GM20000 (cell line): Measurements from ENCODE around the gene NDE1.

ENCODE experiments used
- DNase-seq: peaks from one replicate; pipeline ENCODE4 v3.0.0; 2012; ENCODE audit warnings: low spot score
- TF ChIP-seq, protein P1 (sequence below): IDR thresholded peaks from 2 replicates; pipeline ENCODE4 v1.5.1; 2012; ENCODE audit warnings: mild to moderate bottlenecking, control low read depth; ENCODE audit errors: extremely low read depth, missing control alignments

The NDE1 gene

GRCh38 chr16:15707332-15707731 is 57.3 kb downstream of the NDE1 start:
- DNase-seq, result no peak
- TF ChIP-seq, protein P1, sequence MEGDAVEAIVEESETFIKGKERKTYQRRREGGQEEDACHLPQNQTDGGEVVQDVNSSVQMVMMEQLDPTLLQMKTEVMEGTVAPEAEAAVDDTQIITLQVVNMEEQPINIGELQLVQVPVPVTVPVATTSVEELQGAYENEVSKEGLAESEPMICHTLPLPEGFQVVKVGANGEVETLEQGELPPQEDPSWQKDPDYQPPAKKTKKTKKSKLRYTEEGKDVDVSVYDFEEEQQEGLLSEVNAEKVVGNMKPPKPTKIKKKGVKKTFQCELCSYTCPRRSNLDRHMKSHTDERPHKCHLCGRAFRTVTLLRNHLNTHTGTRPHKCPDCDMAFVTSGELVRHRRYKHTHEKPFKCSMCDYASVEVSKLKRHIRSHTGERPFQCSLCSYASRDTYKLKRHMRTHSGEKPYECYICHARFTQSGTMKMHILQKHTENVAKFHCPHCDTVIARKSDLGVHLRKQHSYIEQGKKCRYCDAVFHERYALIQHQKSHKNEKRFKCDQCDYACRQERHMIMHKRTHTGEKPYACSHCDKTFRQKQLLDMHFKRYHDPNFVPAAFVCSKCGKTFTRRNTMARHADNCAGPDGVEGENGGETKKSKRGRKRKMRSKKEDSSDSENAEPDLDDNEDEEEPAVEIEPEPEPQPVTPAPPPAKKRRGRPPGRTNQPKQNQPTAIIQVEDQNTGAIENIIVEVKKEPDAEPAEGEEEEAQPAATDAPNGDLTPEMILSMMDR, result no peak

DNA sequence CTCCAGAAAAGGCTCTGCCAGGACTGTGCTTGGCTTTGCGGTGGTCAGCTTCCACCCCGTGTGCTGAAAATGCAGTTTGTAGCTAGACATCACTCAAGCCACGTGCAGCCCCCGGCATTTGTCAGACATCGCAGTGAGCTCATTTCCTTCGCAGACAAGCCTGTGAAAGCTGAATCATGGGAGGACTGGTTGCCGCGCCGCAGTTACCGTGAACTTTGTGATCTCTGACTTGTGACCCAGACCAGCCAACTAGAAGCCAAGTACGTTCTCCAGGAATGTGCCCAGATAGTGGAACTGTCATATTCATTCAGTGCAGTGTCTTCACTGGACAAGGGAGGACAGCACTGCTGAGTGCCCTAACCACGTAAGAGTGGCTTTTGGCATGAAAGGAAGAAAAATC is 58.1 kb downstream of the NDE1 start:
- DNase-seq, result no peak
- TF ChIP-seq, protein P1, result no peak

- no peak for DNase-seq
- TF ChIP-seq, protein P1, result no peak
These were observed 59.0 kb downstream of the NDE1 start for GRCh38 chr16:15708997-15709396.

DNA sequence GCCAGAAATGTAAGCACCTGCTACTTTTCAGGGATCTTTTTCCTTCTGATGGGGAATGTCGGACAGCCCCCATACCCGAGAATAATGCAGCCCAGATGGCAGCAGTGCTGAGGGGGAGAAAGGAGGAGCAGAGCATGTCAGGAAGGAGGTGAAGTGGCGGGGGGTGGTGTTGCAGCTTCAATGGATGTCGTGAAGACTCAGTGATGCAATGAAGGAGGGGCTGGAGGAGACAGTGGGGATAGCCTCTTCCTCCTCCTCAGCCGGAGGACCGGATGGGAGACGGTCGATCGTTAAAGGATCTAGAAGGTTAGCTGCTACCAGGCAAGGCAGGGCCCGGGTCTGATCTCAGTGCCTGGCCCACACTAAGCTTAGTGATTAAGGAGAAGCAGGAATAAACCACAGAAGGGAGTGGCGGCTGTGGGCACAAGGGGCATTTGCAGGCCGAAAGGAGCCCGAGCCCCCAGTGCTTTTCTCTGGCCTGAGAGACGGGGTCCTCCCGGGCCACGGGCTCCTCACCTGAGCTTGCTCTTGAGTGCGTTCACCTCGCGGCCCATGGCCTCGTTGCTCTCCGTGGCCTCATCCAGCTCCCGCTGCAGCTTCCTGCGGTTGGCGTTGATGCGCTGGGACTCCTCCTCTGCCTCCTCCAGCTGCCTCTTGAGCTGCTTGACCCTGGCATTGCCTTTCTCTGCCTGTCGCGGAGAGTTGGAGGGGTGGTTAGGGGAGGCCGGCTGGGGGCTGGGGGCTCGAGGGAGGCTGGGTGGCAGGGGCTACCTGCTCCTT is 64.5 kb downstream of the NDE1 start:
- TF ChIP-seq, protein P1, result no peak
- no peak for DNase-seq

DNA sequence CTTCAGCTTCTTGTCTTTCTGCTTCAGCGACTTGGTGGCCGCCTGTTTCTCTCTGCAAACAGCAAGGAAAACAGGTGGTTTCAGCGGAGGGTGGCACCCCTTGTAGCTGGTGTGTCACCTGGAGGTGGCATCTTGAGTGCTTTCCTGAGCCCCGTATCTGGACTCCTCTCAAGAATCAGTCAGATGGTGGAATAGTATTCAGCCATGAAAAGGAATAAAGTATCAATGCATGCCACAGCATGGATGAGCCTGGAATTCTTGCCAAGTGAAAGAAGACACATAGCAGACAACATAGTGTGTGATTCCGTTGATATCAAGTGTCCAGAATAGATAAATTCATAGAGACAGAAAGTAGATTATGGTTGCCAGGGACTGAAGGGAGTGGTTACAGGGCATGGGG is 65.2 kb downstream of the NDE1 start:
- TF ChIP-seq, protein P1, result no peak

DNA sequence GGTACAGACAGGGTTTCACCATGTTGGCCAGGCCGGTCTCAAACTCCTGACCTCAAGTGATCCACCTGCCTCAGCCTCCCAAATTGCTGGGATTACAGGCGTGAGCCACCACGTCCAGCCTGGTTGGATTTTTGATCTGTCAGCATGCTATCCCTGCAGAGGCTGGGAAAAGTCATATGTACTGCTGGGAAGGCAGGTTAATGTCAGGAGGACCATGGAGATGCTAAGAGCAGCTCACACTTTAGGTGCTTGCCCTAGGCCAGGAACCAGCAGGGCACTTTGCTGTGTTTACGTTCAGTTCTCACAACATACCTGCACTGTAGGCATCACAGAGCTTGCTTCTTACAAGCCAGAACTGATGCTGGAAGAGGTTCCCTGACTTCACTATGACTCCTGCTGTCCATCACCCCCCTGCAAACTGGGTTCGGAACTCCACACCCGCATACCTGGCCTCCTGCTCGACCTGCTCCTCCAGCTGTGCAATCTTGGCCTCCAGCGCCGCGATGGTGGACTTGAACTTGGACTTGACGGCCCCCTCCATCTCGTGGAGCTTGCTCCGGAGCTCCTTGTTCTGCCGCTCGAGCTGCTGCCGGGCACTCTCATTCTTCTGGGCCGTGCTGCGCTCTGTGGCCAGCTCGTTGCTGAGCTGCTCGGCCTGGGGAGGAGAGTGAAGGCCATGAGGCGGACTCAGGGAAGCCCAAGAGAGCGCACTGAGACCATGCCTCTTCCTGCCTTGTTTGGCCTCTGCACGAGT is 66.8 kb downstream of the NDE1 start:
- TF ChIP-seq, protein P1, result no peak
- no peak for DNase-seq

More for the DNA sequence above, 65.2 kb downstream of the NDE1 start:
- DNase-seq, result peak; percentile 2

GRCh38 chr16:15721018-15721417 is 71.0 kb downstream of the NDE1 start:
- TF ChIP-seq, protein P1, result no peak

More at GRCh38 chr16:15721018-15721417, 71.0 kb downstream of the NDE1 start:
- no peak for DNase-seq
